PC-9 (cell line): ENCODE data around the gene HENMT1.
"Not testable (repeated sequence)": the region's sequence is repeated elsewhere in the genome, so short reads cannot be mapped to it uniquely, and the experiment has no call there.

Experiments
- CTCF ChIP-seq: fragments of 200-600 bp; sonication (generic); conservative IDR thresholded peaks from 2 replicates; pipeline ENCODE4 v1.6.1; 2017; ENCODE audit warnings: mixed run types, antibody characterized with exemption, mild to moderate bottlenecking, moderate library complexity
- EZH2 ChIP-seq: fragments of 200-600 bp; sonication (generic); IDR thresholded peaks from 2 replicates; pipeline ENCODE4 v1.8.0; 2017; ENCODE audit warnings: antibody characterized with exemption, low read depth

GRCh38 chr1:108640863-108641262, 20.0 kb downstream of the HENMT1 start:
- TF ChIP-seq CTCF, EZH2: not testable (repeated sequence)
